Heart left ventricle (tissue), 16 donors: Measurements from ENCODE around the gene PRR5. TPM values are rescaled to one million over a fixed set of nuclear protein-coding genes. Genes with fewer than 3 reads are reported as not detected.
"Not testable (repeated sequence)": the region's sequence is repeated elsewhere in the genome, so short reads cannot be mapped to it uniquely, and the experiment has no call there.

Experiments
- ATAC-seq, 4 donors: fragments of 200-7000 bp; cut with Tn5 transposase; one replicate each; pipeline ENCODE4 v1.9.1; 2020 to 2022; ENCODE audit warnings: moderate library complexity in 4 of 4, mild to moderate bottlenecking in 3 of 4, moderate number of reproducible peaks in 1 of 4
- DNase-seq, 5 donors: peaks; one replicate each; pipeline ENCODE4 v3.0.0-alpha.2; 2020
- H3K27ac ChIP-seq, 12 donors: fragments of 200-600 bp; sonication (generic) in 4 of 12; one replicate each; pipeline versions ENCODE4 v1.5.0 to v1.8.0; 2016 to 2022; ENCODE audit warnings: mild to moderate bottlenecking in 2 of 12
- H3K27me3 ChIP-seq, 9 donors: fragments of 200-600 bp; sonication (generic) in 2 of 9; one replicate each; pipeline versions ENCODE4 v1.5.1 to v1.8.0; 2016 to 2022; ENCODE audit warnings: mild to moderate bottlenecking in 3 of 9
- H3K36me3 ChIP-seq, 9 donors: fragments of 200-600 bp; sonication (generic) in 2 of 9; one replicate each; pipeline versions ENCODE4 v1.5.0 to v1.8.0; 2018 to 2022; ENCODE audit warnings: mild to moderate bottlenecking in 2 of 9
- H3K4me1 ChIP-seq, 12 donors: fragments of 200-600 bp; sonication (generic) in 4 of 12; one replicate each; pipeline versions ENCODE4 v1.5.0 to v1.8.0; 2016 to 2022; ENCODE audit warnings: mild to moderate bottlenecking in 3 of 12
- H3K4me3 ChIP-seq, 12 donors: fragments of 200-600 bp; sonication (generic) in 4 of 12; one replicate each; pipeline versions ENCODE4 v1.5.0 to v1.8.0; 2017 to 2022; ENCODE audit warnings: mild to moderate bottlenecking in 9 of 12, moderate library complexity in 4 of 12
- H3K9me3 ChIP-seq, 12 donors: fragments of 200-600 bp; sonication (generic) in 4 of 12; one replicate each; pipeline versions ENCODE4 v1.5.0 to v1.8.0; 2016 to 2022; ENCODE audit warnings: mild to moderate bottlenecking in 1 of 12
- POLR2A ChIP-seq, 2 donors: fragments of 450-650 bp; IDR thresholded peaks; one replicate each; pipeline ENCODE4 v1.6.1; 2017; ENCODE audit warnings: antibody characterized with exemption in 2 of 2, mild to moderate bottlenecking in 2 of 2, moderate library complexity in 2 of 2
- WGBS, 4 donors: extraction: QIAGEN DNeasy Blood & Tissue Kit in 2 of 4; methylation state at CpG; one replicate each; pipeline versions ENCODE4 v1.1.5 to v1.1.7; 2013 to 2018; 5-methylcytosine and 5-hydroxymethylcytosine counted together
- intact Hi-C, 10 donors: fragments of 100-400 bp; cut with DNase I; formaldehyde crosslinking; loops; one replicate each; pipeline versions ENCODE4 v1.11.1 to v1.14.2; 2022
- polyA plus RNA-seq, 2 donors: library from polyadenylated mRNA; stranded (reverse); fragments of 200-250 nt; gene quantifications; one replicate each; pipeline ENCODE4 v1.2.3, GENCODE V29; 2013
- total RNA-seq, 9 donors: library from RNA; depleted of rRNA in 2 of 9; stranded (reverse); fragments of >200 nt in 2 of 9; fragmentation: NEBNext Ultra II Directional in 3 of 9; extraction: Animal tissue kit (Norgen Biotek cat#: 25700) in 3 of 9; gene quantifications; one replicate each; pipeline versions ENCODE4 v1.1.0 to v1.2.4, GENCODE V29; 2016 to 2023
- TF ChIP-seq, protein P1 (sequence below), 12 donors: fragments of 200-600 bp; sonication (generic) in 4 of 12; IDR thresholded peaks; one replicate each; pipeline versions ENCODE4 v1.5.0 to v1.8.0; 2018 to 2022; ENCODE audit warnings: antibody characterized with exemption in 12 of 12, mild to moderate bottlenecking in 5 of 12
- donor health status: ischemic (EF 13 %, LVEDD 7.1; RV severe dilation, severe dysfunction).
- donor health status: healthy with polysubstance abuse.
- donor health status: DM: no; HTN: yes; CAD: no.
- donor health status: DM: no; HTN: no; CAD: no.
- donor health status: ischemic (EF 25% LVEDD 6.9; RV normal size, moderate dysfunction).
- donor health status: ischemic (EF 25% LVEDD 5.7; RV mildly dilated, moderate dysfunction).
- donor health status: healthy.
- donor health status: DM: yes; HTN: yes; CAD: no.
- donor health status: ischemic (EF 35%, LVEDD 5.7; RV mildly dilated, moderate dysfunction).
- donor health status: nonischemic (EF 11% LVEDD 7.7; RV severe dilation, severe dysfunction).
- donor health status: DM: yes; HTN: yes; CAD: no.
- donor health status: PGD.
- donor health status: ischemic (EF 29% LVEDD 5.4; RV normal size, mild dysfunction).
- donor health status: nonischemic (EF 23%, LVEDD 6.1; RV moderate dilation, normal function).

PRR5 gene
- total and polyA plus RNA-seq, 11 donors: 1.6 to 9.5 (median 2.2) TPM

DNA sequence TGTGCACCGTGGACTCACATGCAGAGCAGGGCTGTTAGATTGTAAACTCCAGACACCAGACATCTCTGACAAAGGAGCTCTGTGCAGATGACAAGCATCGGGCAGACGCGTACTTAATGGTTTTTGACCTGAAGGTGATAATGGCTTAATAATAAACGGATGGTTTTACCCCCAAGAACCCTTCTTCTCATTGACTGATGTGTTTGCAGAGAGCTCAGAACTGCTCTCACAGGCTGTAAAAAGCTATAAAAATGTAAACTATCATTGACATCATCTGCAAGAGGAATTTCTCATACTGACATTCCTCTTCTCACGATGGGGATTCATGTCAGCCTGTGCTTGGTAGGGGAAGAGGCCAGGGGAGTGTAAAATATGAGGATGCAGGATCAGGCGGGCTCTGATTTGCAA is 41.8 kb downstream of the PRR5 start:
- H3K4me3 ChIP-seq: no peak overlapping the region
- no peak for ATAC-seq
- peaks cover 0 to 15% (median under 1%) of the 10 kb centered on the region in 9 donors for H3K27me3 ChIP-seq
- intact Hi-C loops: no loop called here
- DNase-seq: no peak
- TF ChIP-seq, protein P1, sequence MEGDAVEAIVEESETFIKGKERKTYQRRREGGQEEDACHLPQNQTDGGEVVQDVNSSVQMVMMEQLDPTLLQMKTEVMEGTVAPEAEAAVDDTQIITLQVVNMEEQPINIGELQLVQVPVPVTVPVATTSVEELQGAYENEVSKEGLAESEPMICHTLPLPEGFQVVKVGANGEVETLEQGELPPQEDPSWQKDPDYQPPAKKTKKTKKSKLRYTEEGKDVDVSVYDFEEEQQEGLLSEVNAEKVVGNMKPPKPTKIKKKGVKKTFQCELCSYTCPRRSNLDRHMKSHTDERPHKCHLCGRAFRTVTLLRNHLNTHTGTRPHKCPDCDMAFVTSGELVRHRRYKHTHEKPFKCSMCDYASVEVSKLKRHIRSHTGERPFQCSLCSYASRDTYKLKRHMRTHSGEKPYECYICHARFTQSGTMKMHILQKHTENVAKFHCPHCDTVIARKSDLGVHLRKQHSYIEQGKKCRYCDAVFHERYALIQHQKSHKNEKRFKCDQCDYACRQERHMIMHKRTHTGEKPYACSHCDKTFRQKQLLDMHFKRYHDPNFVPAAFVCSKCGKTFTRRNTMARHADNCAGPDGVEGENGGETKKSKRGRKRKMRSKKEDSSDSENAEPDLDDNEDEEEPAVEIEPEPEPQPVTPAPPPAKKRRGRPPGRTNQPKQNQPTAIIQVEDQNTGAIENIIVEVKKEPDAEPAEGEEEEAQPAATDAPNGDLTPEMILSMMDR (IDR thresholded peaks at IDR 0.05): no peak
- WGBS, 4 donors: 28 to 39% (median 36%) methylated on average over 7 of the region's 7 CpGs
- no peaks in the 10 kb centered on the region for H3K36me3 ChIP-seq
- no peaks in the 10 kb centered on the region for H3K9me3 ChIP-seq
- no peaks in the 10 kb centered on the region for H3K4me1 ChIP-seq
- H3K27ac ChIP-seq: no peak overlapping the region

GRCh38 chr22:44745853-44746789 is 44.1 kb downstream of the PRR5 start:
- ATAC-seq (no peak), DNase-seq (no peak)
- Histone ChIP-seq H3K9me3 (peaks cover 0 to 7% (median 0%) of the 10 kb centered on the region in 12 donors), H3K4me1 (no peaks in the 10 kb centered on the region), H3K27ac (no peak overlapping the region), H3K27me3 (peaks cover 0 to 28% (median 12%) of the 10 kb centered on the region in 9 donors), H3K36me3 (no peaks in the 10 kb centered on the region), H3K4me3 (no peak overlapping the region)
- intact Hi-C loops: no loop called here
- 67 to 73% (median 71%) methylated on average over 13 of the region's 13 CpGs for WGBS, 4 donors
- no peak for TF ChIP-seq POLR2A (IDR thresholded peaks at IDR 0.05)

DNA sequence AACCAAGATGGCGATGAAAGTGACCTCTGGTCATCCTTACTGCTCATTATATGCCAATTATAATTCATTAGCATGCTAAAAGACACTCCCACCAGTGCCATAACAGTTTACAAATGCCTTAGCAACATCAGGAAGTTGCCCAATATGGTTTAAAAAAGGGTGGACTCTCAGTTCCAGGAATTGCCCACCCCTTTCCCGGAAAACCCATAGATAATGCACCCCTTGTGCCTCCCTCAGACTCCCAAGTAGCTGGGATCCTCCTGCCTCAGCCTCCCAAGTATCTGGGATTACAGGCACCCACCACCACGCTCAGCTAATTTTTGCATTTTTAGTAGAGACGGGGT is 45.8 kb downstream of the PRR5 start:
- H3K4me3 ChIP-seq, intact Hi-C loops, DNase-seq, H3K27ac ChIP-seq, H3K9me3 ChIP-seq, H3K36me3 ChIP-seq, ATAC-seq, H3K4me1 ChIP-seq: not testable (repeated sequence)
- 96 to 98% (median 97%) methylated on average over 4 of the region's 4 CpGs for WGBS, 4 donors
- peaks cover 9 to 44% (median 26%) of the 10 kb centered on the region in 9 donors for H3K27me3 ChIP-seq

- DNase-seq (no peak), ATAC-seq (no peak)
- TF ChIP-seq, protein P1 (IDR thresholded peaks at IDR 0.05): no peak
- no peak for TF ChIP-seq POLR2A (IDR thresholded peaks at IDR 0.05)
- peaks cover 11 to 52% (median 33%) of the 10 kb centered on the region in 9 donors for H3K27me3 ChIP-seq
- 93 to 97% (median 94%) methylated on average over 7 of the region's 7 CpGs for WGBS, 4 donors
- peaks cover 0 to 9% (median 0%) of the 10 kb centered on the region in 12 donors for H3K9me3 ChIP-seq
- H3K36me3 ChIP-seq: no peaks in the 10 kb centered on the region
- intact Hi-C loops: no loop called here
- no peak overlapping the region for H3K4me3 ChIP-seq
- peaks cover 0 to 9% (median 0%) of the 10 kb centered on the region in 12 donors for H3K4me1 ChIP-seq
- H3K27ac ChIP-seq: no peak overlapping the region
Observed at GRCh38 chr22:44748524-44748923, 46.5 kb downstream of the PRR5 start.

DNA sequence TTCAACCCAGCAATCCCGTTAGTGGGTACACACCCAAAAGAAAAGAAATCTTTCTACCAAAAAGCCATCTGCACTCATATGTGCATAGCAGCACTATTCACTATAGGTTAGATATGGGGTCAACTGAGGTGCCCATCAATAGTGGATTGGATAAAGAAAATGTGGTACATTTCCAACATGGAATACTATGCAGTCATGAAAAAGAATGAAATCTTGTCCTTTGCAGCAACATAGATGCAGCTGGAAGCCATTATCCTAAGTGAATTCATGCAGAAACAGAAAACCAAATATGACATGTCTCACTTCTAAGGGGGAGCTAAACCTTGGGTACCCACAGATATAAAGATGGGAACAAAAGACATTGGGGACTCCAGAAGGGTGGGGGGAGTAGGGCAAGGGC is 48.5 kb downstream of the PRR5 start:
- 80 to 82% (median 81%) methylated on average over 1 of the region's 1 CpG for WGBS, 4 donors
- intact Hi-C loops: no loop called here
- H3K4me1 ChIP-seq: peaks cover 0 to 9% (median 0%) of the 10 kb centered on the region in 12 donors
- no peak for DNase-seq
- no peak for ATAC-seq
- peaks cover 11 to 69% (median 47%) of the 10 kb centered on the region in 9 donors for H3K27me3 ChIP-seq
- TF ChIP-seq, protein P1 (IDR thresholded peaks at IDR 0.05): no peak
- no peak for TF ChIP-seq POLR2A (IDR thresholded peaks at IDR 0.05)
- H3K27ac ChIP-seq: no peak overlapping the region
- H3K36me3 ChIP-seq: no peaks in the 10 kb centered on the region
- no peak overlapping the region for H3K4me3 ChIP-seq
- H3K9me3 ChIP-seq: peaks cover 0 to 9% (median 0%) of the 10 kb centered on the region in 12 donors
